HL-60 (cell line): Measurements from ENCODE around the gene MMAB.

ENCODE experiments used
- CTCF ChIP-seq: IDR thresholded peaks from one replicate; pipeline ENCODE4 v1.5.1; 2011; ENCODE audit warnings: low read length, control low read depth, inconsistent platforms; ENCODE audit not compliant: insufficient read depth
- GABPA ChIP-seq: IDR thresholded peaks from 2 replicates; pipeline ENCODE4 v1.6.1; 2012; ENCODE audit warnings: low read depth
- POLR2AphosphoS5 ChIP-seq: IDR thresholded peaks from 2 replicates; pipeline ENCODE4 v1.6.1; 2012; ENCODE audit warnings: low read depth
- REST ChIP-seq: IDR thresholded peaks from 2 replicates; pipeline ENCODE4 v1.6.1; 2012; ENCODE audit warnings: low read depth; ENCODE audit not compliant: insufficient replicate concordance
- SPI1 ChIP-seq: IDR thresholded peaks from 2 replicates; pipeline ENCODE4 v1.6.1; 2012; ENCODE audit warnings: low read depth, mild to moderate bottlenecking, borderline replicate concordance

- no peak for TF ChIP-seq CTCF
- TF ChIP-seq POLR2AphosphoS5 = no peak
- no peak for TF ChIP-seq REST
- TF ChIP-seq GABPA = no peak
- TF ChIP-seq SPI1 = no peak
Measured at GRCh38 chr12:109532721-109533486, 40.4 kb downstream of the MMAB start.
